ENCODE measurements around the gene COL24A1.

- TF ChIP-seq CTCF (IDR thresholded peaks at IDR 0.05; ENCODE audit: low read length) = no peak
- no peak for TF ChIP-seq EZH2 (IDR thresholded peaks at IDR 0.05; ENCODE audit: borderline replicate concordance, low read length)
These were observed 94.1 kb downstream of the COL24A1 start for GRCh38 chr1:86062453-86062852.

Measured in OCI-LY1 (cell line).